ENCODE measurements around the gene ZNF784. TPM values are rescaled to one million over a fixed set of nuclear protein-coding genes. Genes with fewer than 3 reads are reported as not detected.

Gene ZNF784
- total and polyA plus RNA-seq, 2 of the 13 experiments (the other 11 are each of a cell fraction or from before 2014, with no cell fraction given) = 4.1 to 4.2 TPM

GRCh38 chr19:55624109-55625003 is at the start of gene ZNF784 (continued):
- TF ChIP-seq HMGXB4 (CRISPR knock-in tag; IDR thresholded peaks at IDR 0.05; ENCODE audit: borderline replicate concordance in 1 of 2, low read depth in 1 of 2) = no peak
- TF ChIP-seq HOXA9 (CRISPR knock-in tag; IDR thresholded peaks at IDR 0.05; ENCODE audit: borderline replicate concordance) = no peak
- no peak for TF ChIP-seq ZNF3 (CRISPR knock-in tag; IDR thresholded peaks at IDR 0.05)
- no peak for TF ChIP-seq ZFP36L1 (CRISPR knock-in tag; IDR thresholded peaks at IDR 0.05)
- TF ChIP-seq IKZF5 (CRISPR knock-in tag; IDR thresholded peaks at IDR 0.05) = no peak
- TF ChIP-seq ZZZ3 (CRISPR knock-in tag; IDR thresholded peaks at IDR 0.05; ENCODE audit: borderline replicate concordance) = no peak
- TF ChIP-seq ZNF709 (CRISPR knock-in tag; IDR thresholded peaks at IDR 0.05) = no peak
- no peak for TF ChIP-seq NR1H2 (CRISPR knock-in tag; IDR thresholded peaks at IDR 0.05; ENCODE audit: borderline replicate concordance, low read depth)
- no peak for TF ChIP-seq KMT2A (CRISPR knock-in tag; IDR thresholded peaks at IDR 0.05)
- no peak for TF ChIP-seq USF2 (IDR thresholded peaks at IDR 0.05; ENCODE audit: low read depth, low read length)
- no peak for TF ChIP-seq USF2 (CRISPR knock-in tag; IDR thresholded peaks at IDR 0.05; ENCODE audit: borderline replicate concordance)
- no peak for TF ChIP-seq ZNF639 (CRISPR knock-in tag; conservative IDR thresholded peaks at IDR 0.05)
- TF ChIP-seq FOXC1 (CRISPR knock-in tag; IDR thresholded peaks at IDR 0.05; ENCODE audit: borderline replicate concordance) = no peak
- TF ChIP-seq NFE2L1 (CRISPR knock-in tag; IDR thresholded peaks at IDR 0.05; ENCODE audit: borderline replicate concordance) = no peak
- TF ChIP-seq MTERF4 (CRISPR knock-in tag; IDR thresholded peaks at IDR 0.05) = no peak
- no peak for TF ChIP-seq TOE1 (CRISPR knock-in tag; IDR thresholded peaks at IDR 0.05)
- TF ChIP-seq SYNCRIP (IDR thresholded peaks at IDR 0.05; ENCODE audit: insufficient read depth, low read depth, low read length) = no peak
- 0 out of 2 replicates have a peak, but pooled peaks have one; percentile 61 for TF ChIP-seq ZNF276 (CRISPR knock-in tag; IDR thresholded peaks at IDR 0.05; ENCODE audit: low read depth)

All from HepG2 (cell line).